ENCODE measurements around the gene HPSE.

Gene HPSE

GRCh38 chr4:83263106-83263505 lies 71.5 kb downstream of the HPSE start:
- DNase-seq (ENCODE audit: low spot score) = no peak
- in situ Hi-C loops (cut with MboI; ENCODE audit: low sequenced_read_pairs, unreplicated experiment) = loop anchor here (10.0 to 25.0 kb wide), 2 partner anchors 188 to 376 kb away; partner anchors contain the start of gene SEC31A
- no peak for TF ChIP-seq CTCF (IDR thresholded peaks at IDR 0.05; ENCODE audit: borderline replicate concordance, control extremely low read depth, extremely low read depth, insufficient read depth, missing control alignments)

- no peak for DNase-seq (ENCODE audit: low spot score)
- in situ Hi-C loops (cut with MboI; ENCODE audit: low sequenced_read_pairs, unreplicated experiment) = loop anchor here (10.0 to 25.0 kb wide), 2 partner anchors 188 to 375 kb away; partner anchors contain the start of gene SEC31A
- TF ChIP-seq CTCF (IDR thresholded peaks at IDR 0.05; ENCODE audit: borderline replicate concordance, control extremely low read depth, extremely low read depth, insufficient read depth, missing control alignments) = no peak
These were observed 72.0 kb downstream of the HPSE start for GRCh38 chr4:83262682-83263081.

- TF ChIP-seq CTCF (IDR thresholded peaks at IDR 0.05; ENCODE audit: borderline replicate concordance, control extremely low read depth, extremely low read depth, insufficient read depth, missing control alignments) = no peak
- no peak for DNase-seq (ENCODE audit: low spot score)
- in situ Hi-C loops (cut with MboI; ENCODE audit: low sequenced_read_pairs, unreplicated experiment) = loop anchor here (10.0 to 25.0 kb wide), 2 partner anchors 187 to 374 kb away; partner anchors contain the start of gene SEC31A
These were observed 73.3 kb downstream of the HPSE start for GRCh38 chr4:83261307-83261706.

DNA sequence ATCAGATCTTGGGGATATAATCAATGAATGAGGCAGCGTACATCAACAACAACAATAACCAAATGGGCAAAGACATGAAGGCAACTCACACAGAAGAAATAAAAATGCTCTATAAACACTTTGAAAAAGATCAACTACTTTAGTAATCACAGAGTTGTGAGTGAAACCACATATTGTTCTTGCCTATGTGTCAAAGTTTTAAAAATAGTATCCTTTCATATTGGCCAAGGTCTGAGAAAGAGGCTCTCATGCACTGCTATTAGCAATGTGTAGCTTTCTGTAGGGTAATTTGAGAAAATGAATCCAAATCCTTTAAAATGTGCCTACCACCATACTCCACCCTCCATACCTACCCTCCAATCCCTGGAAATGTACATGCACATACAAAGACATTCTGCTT lies 75.1 kb downstream of the HPSE start:
- in situ Hi-C loops (cut with MboI; ENCODE audit: low sequenced_read_pairs, unreplicated experiment) = loop anchor here (25.0 kb wide), 1 partner anchor 372 kb away; the partner anchor contains the start of gene SEC31A
- DNase-seq (ENCODE audit: low spot score) = no peak
- TF ChIP-seq CTCF (IDR thresholded peaks at IDR 0.05; ENCODE audit: borderline replicate concordance, control extremely low read depth, extremely low read depth, insufficient read depth, missing control alignments) = no peak

DNA sequence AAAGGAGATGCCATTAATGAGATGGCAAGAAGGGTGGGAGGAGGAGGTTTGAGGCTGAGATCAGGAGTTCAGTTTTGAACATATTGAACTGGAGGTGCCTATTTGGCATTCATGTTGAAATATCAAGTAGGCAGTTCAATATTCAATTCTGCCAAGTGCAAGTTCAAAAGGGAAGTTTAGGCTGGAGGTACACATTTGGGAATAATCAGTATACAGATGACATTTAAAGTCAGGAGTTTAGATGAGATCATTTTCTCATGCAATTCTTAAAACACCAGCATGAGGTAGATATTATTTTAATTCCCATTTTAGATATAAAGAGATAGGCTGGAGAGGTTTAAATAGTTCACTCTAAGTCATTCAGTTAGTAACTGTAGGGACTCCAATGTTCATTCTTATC lies 76.2 kb downstream of the HPSE start:
- in situ Hi-C loops (cut with MboI; ENCODE audit: low sequenced_read_pairs, unreplicated experiment) = loop anchor here (25.0 kb wide), 1 partner anchor 371 kb away; the partner anchor contains the start of gene SEC31A
- DNase-seq (ENCODE audit: low spot score) = no peak

DNA sequence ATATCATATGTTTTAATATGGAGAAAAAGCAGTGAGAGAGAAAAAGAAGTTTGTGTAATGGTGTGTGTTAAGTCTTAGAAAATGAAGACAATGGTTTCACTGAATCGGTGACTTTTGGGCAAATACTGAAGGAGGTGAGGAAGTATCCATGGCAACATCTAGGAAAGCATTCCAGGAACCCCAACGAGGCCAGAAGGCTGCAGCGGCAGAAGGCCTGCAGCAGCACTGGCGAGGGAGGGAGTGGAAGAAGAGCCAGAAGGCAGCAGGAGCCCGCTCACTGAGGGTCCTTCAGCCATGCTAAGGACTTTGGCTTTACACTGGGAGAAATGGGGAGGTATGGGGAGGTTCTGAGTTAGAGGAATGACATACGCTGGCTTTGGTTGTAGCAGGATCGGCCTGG lies 76.8 kb downstream of the HPSE start:
- no peak for DNase-seq (ENCODE audit: low spot score)
- in situ Hi-C loops (cut with MboI; ENCODE audit: low sequenced_read_pairs, unreplicated experiment) = loop anchor here (25.0 kb wide), 1 partner anchor 371 kb away; the partner anchor contains the start of gene SEC31A

More for the DNA sequence above, 76.2 kb downstream of the HPSE start:
- no peak for TF ChIP-seq CTCF (IDR thresholded peaks at IDR 0.05; ENCODE audit: borderline replicate concordance, control extremely low read depth, extremely low read depth, insufficient read depth, missing control alignments)

More for the DNA sequence above, 76.8 kb downstream of the HPSE start:
- no peak for TF ChIP-seq CTCF (IDR thresholded peaks at IDR 0.05; ENCODE audit: borderline replicate concordance, control extremely low read depth, extremely low read depth, insufficient read depth, missing control alignments)
